Sigmoid colon (tissue), 4 donors: ENCODE results near the gene PANK4.

Experiments used
- POLR2A ChIP-seq, 2 donors: fragments of 450-650 bp; IDR thresholded peaks; one replicate each; pipeline ENCODE4 v1.6.1; 2016; ENCODE audit warnings: antibody characterized with exemption in 2 of 2, mild to moderate bottlenecking in 2 of 2, moderate library complexity in 2 of 2
- POLR2AphosphoS5 ChIP-seq, 4 donors: sonication (generic); formaldehyde crosslinking; IDR thresholded peaks; one replicate each; pipeline ENCODE4 v1.6.1; 2017; ENCODE audit warnings: antibody characterized with exemption in 4 of 4
- TF ChIP-seq, protein P1 (sequence below), 4 experiments: fragments of 450-650 bp in 3 of 4; fragments of 200-600 bp in 1 of 4; IDR thresholded peaks; one replicate each; pipeline ENCODE4 v1.5.1; 2016 to 2019; ENCODE audit warnings: antibody characterized with exemption in 4 of 4, mild to moderate bottlenecking in 3 of 4, moderate library complexity in 2 of 4

DNA sequence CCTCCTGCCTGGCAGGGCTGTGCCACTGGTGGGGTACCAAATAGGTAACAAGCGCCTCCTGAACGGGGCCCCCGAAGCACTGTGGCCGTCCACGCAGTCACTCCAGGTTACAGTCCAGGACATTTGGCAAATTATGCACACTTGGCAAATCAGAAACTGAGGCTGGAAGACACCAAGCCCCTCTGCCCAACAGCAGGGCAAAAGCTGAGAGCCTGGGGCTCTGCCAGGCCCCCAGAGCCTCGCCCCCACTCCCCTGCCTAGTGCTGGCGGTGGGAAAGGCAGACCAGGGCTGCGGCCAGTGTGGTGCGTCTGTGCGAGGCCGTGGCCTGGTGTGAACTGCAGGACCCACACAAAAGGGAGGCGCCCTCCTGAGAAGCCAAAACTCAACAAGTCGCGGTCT is 9.4 kb downstream of the PANK4 start:
- TF ChIP-seq, protein P1, sequence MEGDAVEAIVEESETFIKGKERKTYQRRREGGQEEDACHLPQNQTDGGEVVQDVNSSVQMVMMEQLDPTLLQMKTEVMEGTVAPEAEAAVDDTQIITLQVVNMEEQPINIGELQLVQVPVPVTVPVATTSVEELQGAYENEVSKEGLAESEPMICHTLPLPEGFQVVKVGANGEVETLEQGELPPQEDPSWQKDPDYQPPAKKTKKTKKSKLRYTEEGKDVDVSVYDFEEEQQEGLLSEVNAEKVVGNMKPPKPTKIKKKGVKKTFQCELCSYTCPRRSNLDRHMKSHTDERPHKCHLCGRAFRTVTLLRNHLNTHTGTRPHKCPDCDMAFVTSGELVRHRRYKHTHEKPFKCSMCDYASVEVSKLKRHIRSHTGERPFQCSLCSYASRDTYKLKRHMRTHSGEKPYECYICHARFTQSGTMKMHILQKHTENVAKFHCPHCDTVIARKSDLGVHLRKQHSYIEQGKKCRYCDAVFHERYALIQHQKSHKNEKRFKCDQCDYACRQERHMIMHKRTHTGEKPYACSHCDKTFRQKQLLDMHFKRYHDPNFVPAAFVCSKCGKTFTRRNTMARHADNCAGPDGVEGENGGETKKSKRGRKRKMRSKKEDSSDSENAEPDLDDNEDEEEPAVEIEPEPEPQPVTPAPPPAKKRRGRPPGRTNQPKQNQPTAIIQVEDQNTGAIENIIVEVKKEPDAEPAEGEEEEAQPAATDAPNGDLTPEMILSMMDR (IDR thresholded peaks at IDR 0.05): no peak
- no peak for TF ChIP-seq POLR2A (IDR thresholded peaks at IDR 0.05)
- TF ChIP-seq POLR2AphosphoS5 (IDR thresholded peaks at IDR 0.05): no peak
